ENCODE data around the gene SAMD4B.

SAMD4B gene

GRCh38 chr19:39299404-39299803 is 42.8 kb upstream of the SAMD4B start:
- Mint-ChIP-seq H3K4me1 (peaks cover 16% of the 10 kb centered on the region), H3K9me3 (no peaks in the 10 kb centered on the region), H3K27me3 (ENCODE audit: low read depth, poor library complexity) (peaks cover 41% of the 10 kb centered on the region), H3K27ac (no peak overlapping the region), H3K36me3 (ENCODE audit: low read depth) (no peaks in the 10 kb centered on the region), H3K4me3 (no peak overlapping the region)
- DNase-seq, result no peak
- TF ChIP-seq CTCF (IDR thresholded peaks at IDR 0.05), result no peak

- Mint-ChIP-seq H3K36me3 (ENCODE audit: low read depth) (no peaks in the 10 kb centered on the region), H3K9me3 (no peaks in the 10 kb centered on the region)
- TF ChIP-seq CTCF (IDR thresholded peaks at IDR 0.05), result no peak
Observed at GRCh38 chr19:39299832-39300231, 42.4 kb upstream of the SAMD4B start.

GRCh38 chr19:39301021-39301420 is 41.2 kb upstream of the SAMD4B start:
- peaks cover 44% of the 10 kb centered on the region for H3K27me3 Mint-ChIP-seq (ENCODE audit: low read depth, poor library complexity)
- peaks cover 28% of the 10 kb centered on the region for H3K4me1 Mint-ChIP-seq
- H3K4me3 Mint-ChIP-seq, result no peak overlapping the region
- no peak for DNase-seq
- H3K9me3 Mint-ChIP-seq, result no peaks in the 10 kb centered on the region
- no peaks in the 10 kb centered on the region for H3K36me3 Mint-ChIP-seq (ENCODE audit: low read depth)
- no peak overlapping the region for H3K27ac Mint-ChIP-seq
- no peak for TF ChIP-seq CTCF (IDR thresholded peaks at IDR 0.05)

More at GRCh38 chr19:39299832-39300231, 42.4 kb upstream of the SAMD4B start:
- Mint-ChIP-seq H3K27ac (no peak overlapping the region), H3K4me1 (peaks cover 18% of the 10 kb centered on the region), H3K27me3 (ENCODE audit: low read depth, poor library complexity) (peaks cover 39% of the 10 kb centered on the region), H3K4me3 (no peak overlapping the region)
- no peak for DNase-seq

- H3K27ac Mint-ChIP-seq, result no peak overlapping the region
- H3K4me3 Mint-ChIP-seq, result no peak overlapping the region
- H3K27me3 Mint-ChIP-seq (ENCODE audit: low read depth, poor library complexity), result peaks cover 46% of the 10 kb centered on the region
- no peaks in the 10 kb centered on the region for H3K9me3 Mint-ChIP-seq
- no peak for DNase-seq
- no peaks in the 10 kb centered on the region for H3K36me3 Mint-ChIP-seq (ENCODE audit: low read depth)
- TF ChIP-seq CTCF (IDR thresholded peaks at IDR 0.05), result no peak
- peaks cover 31% of the 10 kb centered on the region for H3K4me1 Mint-ChIP-seq
Observed at GRCh38 chr19:39301562-39301961, 40.7 kb upstream of the SAMD4B start.

- H3K27me3 Mint-ChIP-seq (ENCODE audit: low read depth, poor library complexity), result peaks cover 60% of the 10 kb centered on the region
- no peaks in the 10 kb centered on the region for H3K36me3 Mint-ChIP-seq (ENCODE audit: low read depth)
- peaks cover 33% of the 10 kb centered on the region for H3K4me1 Mint-ChIP-seq
- no peak for TF ChIP-seq CTCF (IDR thresholded peaks at IDR 0.05)
- no peaks in the 10 kb centered on the region for H3K9me3 Mint-ChIP-seq
- no peak for DNase-seq
- H3K27ac Mint-ChIP-seq, result no peak overlapping the region
- H3K4me3 Mint-ChIP-seq, result no peak overlapping the region
Observed at GRCh38 chr19:39303373-39304184, 38.6 kb upstream of the SAMD4B start.

GRCh38 chr19:39304185-39304513 is 38.1 kb upstream of the SAMD4B start:
- TF ChIP-seq CTCF (IDR thresholded peaks at IDR 0.05), result no peak
- no peak for DNase-seq
- Mint-ChIP-seq H3K4me3 (no peak overlapping the region), H3K27me3 (ENCODE audit: low read depth, poor library complexity) (peaks cover 66% of the 10 kb centered on the region), H3K9me3 (no peaks in the 10 kb centered on the region), H3K36me3 (ENCODE audit: low read depth) (no peaks in the 10 kb centered on the region), H3K4me1 (peaks cover 35% of the 10 kb centered on the region), H3K27ac (no peak overlapping the region)

Data from nephron progenitor cell (in vitro differentiated cells).